Globus pallidus (tissue), 1 donor: Measurements from ENCODE around the gene C17orf113.
"Not testable (repeated sequence)": the region's sequence is repeated elsewhere in the genome, so short reads cannot be mapped to it uniquely, and the experiment has no call there.

ENCODE experiments used
- DNase-seq: peaks from one replicate; pipeline ENCODE4 v3.0.0-alpha.2; 2015; ENCODE audit warnings: low spot score

The C17orf113 gene

DNA sequence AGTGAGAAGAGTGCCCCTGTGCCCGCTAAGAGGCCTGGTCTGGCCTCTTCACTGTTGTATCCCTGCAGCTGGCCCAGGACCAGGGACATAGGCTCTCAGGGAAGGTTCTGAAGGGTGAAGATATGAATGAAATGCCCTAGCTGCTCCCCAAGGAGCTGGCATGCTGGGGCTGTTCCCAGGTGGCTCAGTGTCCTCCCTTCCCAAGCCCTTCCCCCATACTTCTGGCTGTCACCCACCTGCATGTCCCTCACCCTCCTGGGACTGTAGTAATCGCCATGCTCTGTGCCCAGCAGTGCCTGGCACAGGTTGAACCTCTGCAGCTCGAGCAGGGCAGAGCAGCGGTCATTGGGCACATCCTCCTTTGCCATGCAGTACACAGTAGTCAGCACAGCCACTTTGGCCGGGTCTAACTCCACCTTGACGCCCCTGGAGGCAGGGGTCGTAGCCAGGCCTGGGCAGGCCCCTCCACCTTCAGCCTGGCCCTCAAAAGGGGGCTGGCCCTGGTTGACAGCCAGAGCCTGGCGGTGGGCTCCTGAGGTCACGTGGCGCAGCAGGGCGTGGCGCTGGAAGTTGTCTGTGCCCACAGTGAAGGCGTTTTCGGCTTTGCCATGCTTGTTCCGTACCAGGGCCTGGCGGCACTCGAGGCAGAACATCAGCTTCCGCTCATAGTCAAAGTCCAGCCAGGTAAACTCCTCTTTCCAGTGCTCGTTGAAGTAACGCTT lies 7.6 kb downstream of the C17orf113 start:
- no peak for DNase-seq

DNA sequence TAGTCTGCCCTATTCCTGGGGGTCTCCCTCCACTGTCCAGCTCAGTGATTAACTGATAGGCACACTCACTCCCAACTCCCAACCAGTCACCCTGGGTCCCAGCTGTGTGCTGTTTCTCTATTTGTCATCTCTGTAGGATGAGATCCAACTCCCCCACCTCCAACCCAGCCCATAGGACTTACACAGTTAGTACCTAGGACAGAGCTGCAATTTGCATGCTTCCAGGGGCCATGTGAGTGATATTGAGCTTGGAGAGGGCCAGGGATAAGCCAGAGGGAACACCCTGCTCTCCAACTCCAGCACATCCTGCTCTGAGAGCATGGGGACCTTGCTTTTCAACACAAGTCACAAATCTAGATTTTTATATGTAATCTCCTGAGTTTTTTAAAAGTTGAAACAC lies 8.8 kb downstream of the C17orf113 start:
- no peak for DNase-seq

GRCh38 chr17:42040818-42041217 lies 9.6 kb downstream of the C17orf113 start:
- no peak for DNase-seq

- no peak for DNase-seq
Measured at GRCh38 chr17:42039794-42040763, 10.3 kb downstream of the C17orf113 start.

DNA sequence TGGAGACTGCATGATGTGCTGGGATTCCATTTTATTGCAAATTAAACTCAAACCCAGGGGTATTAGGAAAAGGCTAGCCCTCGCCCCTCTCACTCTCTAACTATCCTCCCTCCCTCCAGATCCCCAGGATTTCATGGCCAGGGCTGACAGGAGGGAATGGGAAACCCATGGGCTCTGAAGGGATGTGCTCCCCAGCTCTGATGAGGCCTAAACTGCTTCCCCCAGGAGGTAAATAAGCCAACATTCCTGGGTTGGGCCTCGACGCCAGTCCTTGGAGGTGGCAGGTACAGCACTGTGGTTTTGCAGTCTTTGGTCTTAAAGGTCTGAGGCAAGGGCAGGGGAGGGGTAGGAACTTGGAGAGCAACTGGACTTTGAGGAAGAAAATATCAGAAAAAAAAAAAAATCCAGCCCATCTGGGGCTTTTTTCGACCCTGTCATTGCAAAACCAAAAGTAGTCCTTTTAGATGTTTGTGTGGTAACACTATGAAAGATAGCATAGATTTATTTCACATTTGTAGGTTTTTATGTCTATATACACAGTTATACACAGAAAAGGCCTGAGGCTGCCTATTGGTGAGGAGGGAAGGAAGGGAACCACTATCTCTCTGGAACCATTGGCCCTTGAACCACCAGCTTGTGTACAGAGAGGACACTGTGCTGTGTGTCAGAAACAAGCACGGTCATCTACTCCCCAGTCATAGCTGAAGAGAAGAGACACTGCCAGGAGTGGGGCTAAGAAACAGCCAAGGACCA lies 12.0 kb downstream of the C17orf113 start:
- no peak for DNase-seq

GRCh38 chr17:42034059-42034458 lies 16.3 kb downstream of the C17orf113 start:
- no peak for DNase-seq

- no peak for DNase-seq
Measured at GRCh38 chr17:42031584-42031983, 18.8 kb downstream of the C17orf113 start.

DNA sequence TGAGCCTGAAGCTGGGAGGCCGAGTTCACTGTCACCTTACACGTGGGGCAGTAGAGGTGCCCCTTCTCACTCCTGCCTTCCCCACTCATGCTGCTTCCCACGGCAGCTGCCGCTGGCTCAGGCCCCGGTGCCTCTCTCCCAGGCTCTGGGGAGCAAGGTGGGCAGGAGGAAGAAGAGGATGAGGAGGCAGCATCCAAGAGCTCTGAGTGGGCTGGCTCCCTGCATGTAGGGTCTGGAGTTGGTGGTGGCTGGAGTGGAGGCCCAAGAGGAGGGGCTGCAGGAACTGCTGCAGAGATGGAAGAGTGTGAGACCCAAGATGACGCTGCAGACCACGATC lies 21.6 kb downstream of the C17orf113 start:
- no peak for DNase-seq

DNA sequence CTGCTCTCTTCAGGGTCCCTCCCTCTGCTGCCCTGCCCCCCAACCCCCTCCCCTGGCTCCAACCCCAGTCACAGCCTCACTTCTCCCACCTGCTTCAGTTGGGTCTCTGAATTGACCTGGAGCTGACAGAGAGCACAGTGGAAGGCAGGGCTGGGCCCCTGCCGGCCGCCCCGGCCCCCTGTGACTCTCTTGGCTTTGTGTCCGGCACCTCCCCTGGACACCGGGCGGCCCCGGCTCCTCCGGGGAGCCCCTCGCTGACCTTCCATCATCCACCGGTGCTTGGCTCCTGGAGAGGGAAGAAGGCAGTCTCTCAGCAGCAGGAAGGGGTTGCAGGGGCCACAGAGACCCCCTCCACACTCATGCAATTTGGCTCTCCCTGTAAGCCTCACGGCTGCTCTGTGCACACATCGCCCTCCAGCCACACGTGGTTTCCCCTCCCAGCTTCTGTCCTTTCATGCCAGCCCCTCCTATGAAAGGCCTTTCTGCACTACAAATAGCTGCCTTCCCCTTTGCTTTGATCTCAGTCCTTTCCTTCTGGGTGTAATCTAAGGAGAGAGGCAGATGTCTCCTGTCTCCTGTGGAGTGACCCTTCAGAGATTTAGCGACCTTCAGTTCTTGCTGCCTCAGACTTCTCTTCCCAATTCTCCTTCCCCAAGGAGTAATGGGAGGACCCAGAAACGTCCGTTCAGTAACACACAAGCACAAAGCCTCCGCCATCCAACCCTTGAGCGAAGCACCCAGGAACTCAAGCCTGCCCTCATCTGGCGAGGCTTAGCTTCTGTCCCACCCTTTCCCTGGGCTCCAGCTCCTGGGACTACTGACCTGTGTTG lies 22.2 kb downstream of the C17orf113 start:
- no peak for DNase-seq

GRCh38 chr17:42027590-42027889 lies 22.9 kb downstream of the C17orf113 start:
- no peak for DNase-seq

DNA sequence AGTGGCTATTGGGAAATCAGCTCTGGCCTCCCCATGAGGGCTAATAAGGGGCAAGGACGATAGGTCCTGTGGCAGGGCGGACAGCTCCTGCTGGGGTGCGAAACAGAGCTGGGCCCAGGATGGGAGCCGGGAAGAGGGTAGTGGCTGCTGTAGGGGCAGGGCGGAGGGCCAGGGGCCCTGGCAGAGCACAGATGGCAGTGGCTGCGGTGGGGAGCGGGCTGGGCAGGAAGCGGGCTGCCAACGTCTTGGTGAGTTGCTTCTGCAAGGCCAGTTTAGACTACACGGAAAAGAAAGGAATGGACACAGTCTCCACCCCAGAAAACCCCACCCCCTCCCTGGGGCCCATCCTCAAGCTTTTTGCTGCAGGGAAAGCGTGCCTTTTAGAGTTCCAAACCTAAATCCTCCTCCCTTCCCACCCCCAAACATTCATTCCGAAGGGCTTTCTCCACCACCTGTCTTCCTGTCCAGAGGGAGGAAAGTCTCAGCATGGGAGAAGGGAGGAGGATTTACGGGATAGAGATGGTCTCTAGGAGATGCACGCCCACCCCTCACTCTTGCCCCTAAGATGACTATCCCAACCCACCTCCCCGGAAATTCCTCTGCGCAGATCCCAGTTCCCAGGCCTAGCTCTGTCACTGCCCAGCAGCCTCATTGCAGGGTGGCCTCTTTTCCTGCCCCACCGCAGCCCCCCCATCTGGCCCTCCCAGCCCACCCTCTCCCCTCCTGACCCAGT lies 23.4 kb downstream of the C17orf113 start:
- no peak for DNase-seq

DNA sequence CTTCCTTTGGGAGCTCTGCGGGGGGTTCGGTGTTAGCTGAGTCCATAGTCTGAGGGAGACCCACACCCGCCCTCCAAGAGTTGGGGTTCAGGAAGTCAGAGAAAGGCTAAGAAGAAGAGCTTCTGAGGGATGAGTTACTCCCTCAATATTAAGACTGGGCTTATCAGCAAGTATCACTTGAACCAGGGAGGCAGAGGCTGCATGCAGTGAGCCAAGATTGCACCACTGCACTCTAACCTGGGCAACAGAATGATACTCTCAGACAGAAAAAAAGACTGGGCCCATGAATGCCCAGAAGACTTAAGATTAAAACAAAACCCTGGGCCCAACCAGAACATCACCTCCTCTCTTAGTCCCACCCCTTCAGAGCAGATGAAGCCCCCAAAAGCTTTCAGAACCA lies 24.5 kb downstream of the C17orf113 start:
- no peak for DNase-seq

DNA sequence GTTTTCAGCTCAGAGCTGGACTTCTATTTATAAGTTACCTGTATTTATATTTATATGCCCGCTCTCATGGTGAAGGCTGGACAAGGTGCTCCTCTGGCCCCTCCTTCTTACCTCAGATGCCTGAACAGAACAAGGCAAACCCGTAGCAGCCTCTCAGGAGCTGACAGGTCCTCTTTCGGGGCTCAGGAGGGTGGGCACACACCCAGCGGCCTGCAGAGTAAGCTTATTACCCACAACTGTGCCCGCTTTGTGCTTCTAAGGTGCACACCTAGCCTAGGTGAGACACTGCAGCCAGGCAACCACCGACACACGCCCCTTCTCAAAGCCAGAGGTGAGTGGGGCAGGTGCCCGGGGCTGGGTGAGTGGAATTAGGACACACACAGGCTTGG lies 25.2 kb downstream of the C17orf113 start:
- no peak for DNase-seq

DNA sequence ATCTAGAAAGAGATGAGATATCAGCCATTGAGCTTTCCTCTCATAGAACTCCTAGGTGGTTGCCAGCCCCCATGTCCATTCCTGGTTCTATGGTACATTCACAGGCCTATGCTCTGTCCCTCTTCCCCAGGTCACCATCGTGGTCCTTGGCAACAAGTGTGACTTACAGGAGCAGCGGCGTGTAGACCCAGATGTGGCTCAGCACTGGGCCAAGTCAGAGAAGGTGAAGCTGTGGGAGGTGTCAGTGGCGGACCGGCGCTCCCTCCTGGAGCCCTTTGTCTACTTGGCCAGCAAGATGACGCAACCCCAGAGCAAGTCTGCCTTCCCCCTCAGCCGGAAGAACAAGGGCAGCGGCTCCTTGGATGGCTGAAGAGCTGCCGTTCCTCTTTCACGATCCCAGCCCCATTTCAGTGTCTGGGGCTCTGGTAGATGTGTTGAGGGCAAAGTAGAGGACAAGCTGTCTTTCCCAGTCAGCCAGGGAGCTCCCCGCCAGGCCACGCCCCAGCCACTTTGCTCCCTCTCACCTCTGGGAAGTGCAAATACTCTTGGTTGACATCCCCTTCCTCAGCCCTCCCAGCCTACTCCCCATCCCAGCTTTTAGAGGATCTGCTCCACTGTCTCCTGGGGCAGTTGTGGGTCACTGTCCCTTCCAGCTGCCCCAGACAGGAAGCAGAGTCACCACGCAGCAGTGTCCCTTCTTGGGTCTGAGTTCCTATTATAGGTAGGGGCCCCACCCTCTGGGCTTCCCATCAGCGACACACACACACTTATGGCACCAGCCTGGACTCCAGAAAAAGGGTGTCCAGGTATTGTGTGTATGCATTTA lies 26.7 kb downstream of the C17orf113 start:
- no peak for DNase-seq

DNA sequence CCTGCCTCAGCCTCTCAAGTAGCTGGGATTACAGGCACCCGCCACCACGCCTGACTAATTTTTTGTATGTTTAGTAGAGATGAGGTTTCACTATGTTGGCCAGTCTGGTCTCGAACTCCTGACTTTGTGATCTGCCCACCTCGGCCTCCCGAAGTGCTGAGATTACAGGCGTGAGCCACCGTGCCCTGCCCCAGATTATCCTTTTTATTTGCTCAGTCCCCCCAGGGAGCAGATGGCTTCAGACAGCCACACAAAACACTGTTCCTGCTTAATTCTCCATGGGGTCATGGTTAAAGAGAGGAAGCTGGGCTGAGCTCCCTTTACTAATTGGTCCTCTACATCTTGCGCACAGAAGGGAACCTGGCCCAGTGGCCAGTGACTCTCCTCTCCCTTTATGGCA lies 29.6 kb downstream of the C17orf113 start:
- not testable (repeated sequence) for DNase-seq

GRCh38 chr17:42019509-42020404 lies 30.6 kb downstream of the C17orf113 start, which contains the start of gene NKIRAS2:
TSS of gene NKIRAS2 (plus strand) at chr17:42020090. CDS start at chr17:42021578, 1,488 bp downstream.
- peak; percentile 87 for DNase-seq

DNA sequence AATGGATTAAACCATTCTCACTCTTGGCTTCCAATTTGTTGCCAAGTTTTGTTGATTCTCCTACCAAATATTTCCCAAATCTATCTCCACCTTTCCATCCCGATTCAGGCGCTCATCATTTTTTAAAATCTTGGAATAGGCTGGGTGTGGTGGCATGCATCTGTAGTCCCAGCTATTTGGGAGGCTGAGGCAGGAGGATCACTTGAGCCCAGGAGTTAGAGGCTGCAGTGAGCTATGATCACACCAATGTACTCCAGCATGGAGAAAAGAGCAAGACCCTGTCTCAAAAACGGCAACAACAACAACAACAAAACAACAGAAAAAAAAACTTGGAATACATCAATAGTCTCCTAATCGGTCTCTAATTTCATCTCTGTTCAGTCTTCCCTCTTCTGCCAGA lies 31.4 kb downstream of the C17orf113 start:
- DNase-seq = no peak

DNA sequence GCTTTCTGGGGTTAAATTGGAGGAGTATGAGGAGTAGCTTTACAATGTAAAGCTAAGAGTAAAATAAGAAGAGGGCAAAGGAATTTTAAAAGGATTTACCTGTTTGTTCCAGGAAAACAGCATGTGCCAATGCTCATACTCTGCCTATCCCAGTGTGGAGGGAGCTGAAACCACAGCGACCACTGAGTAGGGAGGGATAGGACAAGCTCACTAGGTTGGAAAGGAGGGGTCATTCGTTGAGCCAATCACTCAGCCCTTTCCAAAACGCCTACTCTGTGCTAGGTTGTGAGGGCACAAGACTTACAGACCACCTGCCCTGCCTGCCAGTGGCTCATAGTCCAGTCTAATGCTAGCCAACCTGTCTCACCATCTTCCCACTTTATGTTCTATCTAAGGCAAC lies 32.1 kb downstream of the C17orf113 start:
- no peak for DNase-seq

DNA sequence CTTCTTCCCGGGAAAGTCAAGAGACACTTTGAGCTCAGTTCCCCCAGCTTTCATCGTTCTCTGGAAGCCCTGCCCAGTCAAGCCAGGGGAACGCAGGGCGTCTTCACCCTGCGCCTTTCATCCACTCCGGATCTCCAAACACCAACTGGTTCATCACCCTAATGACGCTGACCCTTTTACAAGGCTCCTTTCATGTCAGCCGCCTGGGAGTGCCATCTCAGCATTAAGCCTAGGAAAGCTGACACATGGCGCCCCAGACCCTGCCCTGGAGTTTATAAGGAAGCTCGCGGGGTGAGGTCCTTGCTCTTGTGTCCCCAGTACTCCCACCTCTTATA lies 32.6 kb downstream of the C17orf113 start:
- no peak for DNase-seq
